Endothelial cell (in vitro differentiated cells): ENCODE measurements around the gene PLEKHN1. TPM values are rescaled to one million over a fixed set of nuclear protein-coding genes. Genes with fewer than 3 reads are reported as not detected.

Experiments used
- DNase-seq: peaks from one replicate; pipeline ENCODE4 v3.0.0; 2021; ENCODE audit warnings: low spot score
- H3K27ac Mint-ChIP-seq: one replicate; pipeline ENCODE4 v1.8.0; 2021; ENCODE audit warnings: mixed read lengths, inconsistent platforms; ENCODE audit not compliant: unreplicated experiment
- H3K27me3 Mint-ChIP-seq: one replicate; pipeline ENCODE4 v1.8.0; 2021; ENCODE audit warnings: mild to moderate bottlenecking, moderate library complexity, mixed read lengths, inconsistent platforms; ENCODE audit not compliant: unreplicated experiment
- H3K36me3 Mint-ChIP-seq: one replicate; pipeline ENCODE4 v1.8.0; 2021; ENCODE audit warnings: mild to moderate bottlenecking, low read depth, mixed read lengths, inconsistent platforms; ENCODE audit not compliant: unreplicated experiment
- H3K4me1 Mint-ChIP-seq: one replicate; pipeline ENCODE4 v1.8.0; 2021; ENCODE audit warnings: mild to moderate bottlenecking, mixed read lengths, inconsistent platforms; ENCODE audit not compliant: unreplicated experiment
- H3K4me3 Mint-ChIP-seq: one replicate; pipeline ENCODE4 v1.8.0; 2021; ENCODE audit warnings: mild to moderate bottlenecking, mixed read lengths, inconsistent platforms; ENCODE audit not compliant: unreplicated experiment
- H3K9me3 Mint-ChIP-seq: one replicate; pipeline ENCODE4 v1.8.0; 2021; ENCODE audit warnings: mixed read lengths, inconsistent platforms; ENCODE audit not compliant: unreplicated experiment
- CTCF ChIP-seq: fragments of 200-600 bp; sonication (generic); IDR thresholded peaks from one replicate; pipeline ENCODE4 v1.5.0; 2021; ENCODE audit warnings: antibody characterized with exemption; ENCODE audit not compliant: unreplicated experiment
- total RNA-seq: library from RNA; stranded (reverse); fragmentation: NEBNext Ultra II Directional; extraction: Animal tissue kit (Norgen Biotek cat#: 25700); gene quantifications from one replicate; pipeline ENCODE4 v1.2.1, GENCODE V29; 2021; ENCODE audit not compliant: unreplicated experiment

The PLEKHN1 gene
- total RNA-seq, 1 donor from 2014 or later = not detected

- H3K4me1 Mint-ChIP-seq = no peaks in the 10 kb centered on the region
- H3K27me3 Mint-ChIP-seq = peaks cover 22% of the 10 kb centered on the region
- H3K4me3 Mint-ChIP-seq = peak within 1 kb of the TSS; percentile 65
- H3K9me3 Mint-ChIP-seq = no peaks in the 10 kb centered on the region
- DNase-seq = peak; percentile 65
- peaks cover 5% of the 10 kb centered on the region for H3K36me3 Mint-ChIP-seq
- TF ChIP-seq CTCF = no peak
- no peak within 1 kb of the TSS for H3K27ac Mint-ChIP-seq
These were observed 42.9 kb upstream of the PLEKHN1 start, which contains the start of gene SAMD11 for GRCh38 chr1:923131-923990. SAMD11 (plus strand) TSS chr1:923923; CDS start chr1:924432, 509 bp downstream.

- H3K36me3 Mint-ChIP-seq = peaks cover 5% of the 10 kb centered on the region
- no peak for TF ChIP-seq CTCF
- H3K9me3 Mint-ChIP-seq = no peaks in the 10 kb centered on the region
- H3K4me1 Mint-ChIP-seq = no peaks in the 10 kb centered on the region
- no peak overlapping the region for H3K27ac Mint-ChIP-seq
- H3K4me3 Mint-ChIP-seq = no peak overlapping the region
- peaks cover 20% of the 10 kb centered on the region for H3K27me3 Mint-ChIP-seq
- DNase-seq = no peak
These were observed 42.2 kb upstream of the PLEKHN1 start for GRCh38 chr1:923991-924655.

GRCh38 chr1:924656-925560 lies 41.4 kb upstream of the PLEKHN1 start:
- H3K27me3 Mint-ChIP-seq = peaks cover 22% of the 10 kb centered on the region
- no peaks in the 10 kb centered on the region for H3K4me1 Mint-ChIP-seq
- no peaks in the 10 kb centered on the region for H3K9me3 Mint-ChIP-seq
- peak; percentile 41 for DNase-seq
- no peak for TF ChIP-seq CTCF
- peaks cover 5% of the 10 kb centered on the region for H3K36me3 Mint-ChIP-seq
- H3K27ac Mint-ChIP-seq = no peak overlapping the region
- no peak overlapping the region for H3K4me3 Mint-ChIP-seq

GRCh38 chr1:925561-926421 lies 40.5 kb upstream of the PLEKHN1 start:
- H3K36me3 Mint-ChIP-seq = peaks cover 5% of the 10 kb centered on the region
- no peaks in the 10 kb centered on the region for H3K4me1 Mint-ChIP-seq
- no peak for TF ChIP-seq CTCF
- H3K27me3 Mint-ChIP-seq = peaks cover 22% of the 10 kb centered on the region
- DNase-seq = no peak
- H3K4me3 Mint-ChIP-seq = peak overlapping the region; percentile 69
- no peaks in the 10 kb centered on the region for H3K9me3 Mint-ChIP-seq
- peak overlapping the region; percentile 18 for H3K27ac Mint-ChIP-seq
